ENCODE results near the gene SLC39A7. TPM values are rescaled to one million over a fixed set of nuclear protein-coding genes. Genes with fewer than 3 reads are reported as not detected.

SLC39A7 gene
- total RNA-seq, 1 donor from 2014 or later: 147 TPM

DNA sequence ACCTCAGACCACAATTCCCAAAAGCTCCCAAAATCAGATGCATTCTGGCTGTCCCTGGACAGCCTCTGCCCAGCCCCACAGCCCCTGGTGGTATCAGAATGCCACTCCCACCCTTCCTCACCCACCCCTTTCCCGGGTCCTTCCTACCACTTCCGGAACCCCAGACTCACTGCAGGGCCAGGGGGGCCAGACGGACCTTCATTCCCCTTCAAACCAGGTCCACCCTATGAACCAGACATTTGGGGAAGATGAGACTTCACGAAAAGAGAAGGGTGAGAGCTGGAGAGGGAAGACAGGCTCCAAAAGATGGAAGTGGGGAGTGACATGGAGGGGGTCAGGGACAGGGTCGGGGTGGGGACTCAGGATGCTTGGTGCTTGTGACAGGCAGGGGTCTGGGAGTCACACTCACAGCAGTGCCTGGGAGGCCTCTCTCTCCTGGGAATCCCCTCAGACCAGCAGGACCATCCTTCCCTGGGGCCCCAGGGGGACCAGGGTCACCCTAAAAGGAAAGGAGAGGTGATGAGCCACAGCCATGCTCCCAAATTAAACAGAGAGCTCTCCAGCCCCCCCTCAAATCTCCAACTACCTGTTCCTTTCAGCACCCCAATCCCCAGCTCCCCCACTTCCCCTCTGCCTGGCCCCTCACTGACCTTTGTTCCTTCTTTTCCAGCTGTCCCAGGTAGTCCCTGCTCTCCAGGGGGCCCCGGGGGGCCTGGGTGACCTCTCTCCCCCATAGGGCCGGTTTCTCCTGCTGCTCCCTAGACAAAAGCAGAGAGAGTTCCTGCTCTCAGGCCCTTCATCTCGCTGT lies 28.6 kb upstream of the SLC39A7 start:
- Mint-ChIP-seq H3K27me3 (peaks cover 4% of the 10 kb centered on the region), H3K4me1 (ENCODE audit: unreplicated experiment) (no peaks in the 10 kb centered on the region), H3K27ac (no peak overlapping the region), H3K9me3 (no peaks in the 10 kb centered on the region), H3K36me3 (no peaks in the 10 kb centered on the region), H3K4me3 (no peak overlapping the region)
- TF ChIP-seq, protein P1, sequence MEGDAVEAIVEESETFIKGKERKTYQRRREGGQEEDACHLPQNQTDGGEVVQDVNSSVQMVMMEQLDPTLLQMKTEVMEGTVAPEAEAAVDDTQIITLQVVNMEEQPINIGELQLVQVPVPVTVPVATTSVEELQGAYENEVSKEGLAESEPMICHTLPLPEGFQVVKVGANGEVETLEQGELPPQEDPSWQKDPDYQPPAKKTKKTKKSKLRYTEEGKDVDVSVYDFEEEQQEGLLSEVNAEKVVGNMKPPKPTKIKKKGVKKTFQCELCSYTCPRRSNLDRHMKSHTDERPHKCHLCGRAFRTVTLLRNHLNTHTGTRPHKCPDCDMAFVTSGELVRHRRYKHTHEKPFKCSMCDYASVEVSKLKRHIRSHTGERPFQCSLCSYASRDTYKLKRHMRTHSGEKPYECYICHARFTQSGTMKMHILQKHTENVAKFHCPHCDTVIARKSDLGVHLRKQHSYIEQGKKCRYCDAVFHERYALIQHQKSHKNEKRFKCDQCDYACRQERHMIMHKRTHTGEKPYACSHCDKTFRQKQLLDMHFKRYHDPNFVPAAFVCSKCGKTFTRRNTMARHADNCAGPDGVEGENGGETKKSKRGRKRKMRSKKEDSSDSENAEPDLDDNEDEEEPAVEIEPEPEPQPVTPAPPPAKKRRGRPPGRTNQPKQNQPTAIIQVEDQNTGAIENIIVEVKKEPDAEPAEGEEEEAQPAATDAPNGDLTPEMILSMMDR (conservative IDR thresholded peaks at IDR 0.05): no peak
- DNase-seq (ENCODE audit: extremely low spot score, unreplicated experiment): no peak

DNA sequence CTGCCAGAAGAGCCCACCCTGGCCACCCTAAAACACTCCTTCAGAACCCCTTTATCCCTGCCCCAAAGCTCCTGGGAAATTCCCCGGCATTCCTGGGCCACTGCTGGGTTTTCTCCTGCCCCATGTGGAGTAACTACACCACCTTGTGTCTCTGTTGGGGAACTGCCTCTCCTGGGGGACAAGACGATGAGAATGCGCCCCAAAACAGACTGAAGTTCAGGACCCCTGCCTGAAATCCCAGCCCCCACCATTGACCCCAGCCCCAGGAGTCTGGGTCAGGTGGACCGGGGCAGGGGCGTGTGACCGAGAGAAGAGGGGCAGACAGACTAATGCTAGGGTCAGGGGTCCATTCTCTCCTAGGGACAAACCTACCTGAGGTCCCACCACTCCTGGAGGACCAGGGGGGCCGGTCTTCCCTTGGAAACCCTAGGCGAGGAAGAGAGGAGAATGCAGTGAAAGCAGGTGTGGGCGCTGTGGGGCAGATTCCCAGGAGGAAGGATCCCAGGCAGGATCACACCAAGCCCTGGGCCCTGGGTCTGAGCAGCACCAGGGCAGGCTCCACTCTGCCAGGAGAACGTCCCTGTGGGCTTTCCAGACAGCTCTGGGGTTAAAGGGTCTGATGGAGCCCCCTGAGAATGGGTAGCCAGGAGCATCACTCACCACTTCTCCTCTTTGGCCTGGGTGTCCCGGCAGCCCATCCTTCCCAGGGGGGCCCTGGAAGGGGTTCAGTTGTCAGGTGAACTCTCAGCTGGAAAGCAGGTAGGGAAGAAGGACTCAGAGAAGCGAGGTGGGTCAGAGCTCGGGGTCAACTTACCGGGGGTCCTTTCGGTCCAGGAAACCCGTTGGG lies 27.8 kb upstream of the SLC39A7 start:
- DNase-seq (ENCODE audit: extremely low spot score, unreplicated experiment): no peak
- H3K27ac Mint-ChIP-seq: no peak overlapping the region

DNA sequence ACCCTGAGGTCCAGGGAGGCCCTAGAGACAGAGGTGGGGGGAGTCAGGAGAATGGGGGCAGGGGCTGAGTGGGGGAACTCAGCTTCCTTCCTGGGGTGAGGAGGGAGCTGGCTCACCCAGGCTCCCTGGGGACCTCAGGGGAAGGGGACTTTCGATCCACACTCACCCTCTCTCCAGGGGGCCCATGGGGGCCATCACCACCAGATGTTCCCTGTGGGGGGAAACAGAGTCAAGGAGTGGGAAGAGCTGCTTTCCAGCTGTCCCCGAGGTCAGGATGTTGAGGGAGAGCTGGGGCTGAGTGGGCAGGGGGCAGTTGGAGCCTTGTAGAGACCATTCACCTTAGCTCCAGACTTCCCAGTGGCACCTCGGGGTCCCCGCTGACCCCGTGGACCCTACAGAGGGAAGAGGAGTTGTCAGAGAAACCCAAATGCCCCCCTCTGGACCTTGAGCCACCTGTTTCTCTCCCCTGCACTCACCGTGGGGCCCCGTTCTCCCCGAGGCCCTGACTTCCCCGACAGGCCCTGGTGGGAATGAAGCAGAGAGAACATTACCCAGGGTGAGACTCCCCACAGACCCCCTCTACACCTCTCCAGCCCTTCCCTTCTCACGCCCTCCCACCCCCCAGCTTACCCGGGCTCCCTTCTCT lies 27.0 kb upstream of the SLC39A7 start:
- H3K27ac Mint-ChIP-seq: no peak overlapping the region
- TF ChIP-seq, protein P1 (conservative IDR thresholded peaks at IDR 0.05): no peak
- H3K4me1 Mint-ChIP-seq (ENCODE audit: unreplicated experiment): peaks cover 10% of the 10 kb centered on the region
- no peak for DNase-seq (ENCODE audit: extremely low spot score, unreplicated experiment)
- H3K27me3 Mint-ChIP-seq: peaks cover 8% of the 10 kb centered on the region
- no peaks in the 10 kb centered on the region for H3K36me3 Mint-ChIP-seq
- no peaks in the 10 kb centered on the region for H3K9me3 Mint-ChIP-seq
- H3K4me3 Mint-ChIP-seq: no peak overlapping the region

More for the DNA sequence above, 27.8 kb upstream of the SLC39A7 start:
- Mint-ChIP-seq H3K9me3 (no peaks in the 10 kb centered on the region), H3K36me3 (no peaks in the 10 kb centered on the region), H3K4me1 (ENCODE audit: unreplicated experiment) (peaks cover 3% of the 10 kb centered on the region), H3K27me3 (peaks cover 4% of the 10 kb centered on the region), H3K4me3 (no peak overlapping the region)
- TF ChIP-seq, protein P1 (conservative IDR thresholded peaks at IDR 0.05): peak; percentile 52

DNA sequence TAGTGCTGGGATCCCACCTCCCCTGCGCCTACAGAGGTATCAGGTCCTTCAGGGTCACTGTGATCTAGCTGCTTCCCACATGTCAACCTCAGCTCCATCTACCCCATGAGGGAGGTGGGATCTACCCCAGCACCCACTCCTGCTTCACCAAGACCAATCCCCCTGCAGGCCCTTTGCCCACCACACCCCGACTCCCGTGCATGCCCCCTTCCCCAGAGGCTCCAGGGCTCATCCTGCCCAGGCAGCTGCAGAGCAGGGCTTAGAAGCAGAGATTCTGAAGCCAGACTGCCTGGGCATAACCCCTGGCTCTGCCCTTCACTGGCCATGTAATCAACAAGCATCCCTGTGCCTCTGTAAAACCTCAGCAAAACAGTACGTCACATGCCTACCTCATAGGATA lies 25.9 kb upstream of the SLC39A7 start:
- no peak overlapping the region for H3K4me3 Mint-ChIP-seq
- DNase-seq (ENCODE audit: extremely low spot score, unreplicated experiment): no peak
- peaks cover 10% of the 10 kb centered on the region for H3K4me1 Mint-ChIP-seq (ENCODE audit: unreplicated experiment)
- peaks cover 8% of the 10 kb centered on the region for H3K27me3 Mint-ChIP-seq
- H3K27ac Mint-ChIP-seq: no peak overlapping the region
- H3K9me3 Mint-ChIP-seq: no peaks in the 10 kb centered on the region
- no peaks in the 10 kb centered on the region for H3K36me3 Mint-ChIP-seq
- TF ChIP-seq, protein P1 (conservative IDR thresholded peaks at IDR 0.05): no peak

DNA sequence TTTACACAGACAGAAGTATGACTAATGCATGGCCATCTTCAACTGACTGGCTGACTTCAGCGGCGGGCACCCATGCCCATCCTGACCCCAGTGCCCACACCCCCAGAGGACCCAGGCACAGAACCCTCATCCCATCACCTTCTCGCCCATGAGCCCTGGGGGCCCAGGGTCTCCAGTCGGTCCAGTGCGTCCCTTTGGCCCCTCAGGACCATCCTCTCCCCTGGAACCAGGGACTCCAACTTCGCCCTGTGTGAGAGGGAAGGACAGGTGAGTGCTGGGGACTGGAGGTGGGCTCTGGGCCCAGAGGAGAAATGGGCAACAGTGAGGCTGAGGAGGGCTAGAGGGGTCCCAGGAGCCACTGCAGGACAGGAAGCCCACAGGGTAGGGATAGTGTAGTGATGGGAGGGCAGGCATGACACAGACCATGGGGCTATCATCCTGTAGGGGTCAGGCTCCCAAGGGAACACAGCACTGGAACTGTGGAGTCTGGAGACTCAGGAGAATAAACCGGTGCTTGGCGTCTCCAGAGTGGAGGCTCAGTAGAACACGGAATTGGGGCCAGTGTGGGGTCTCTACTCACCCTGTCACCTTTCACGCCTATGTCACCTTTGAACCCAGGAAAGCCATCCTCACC lies 25.1 kb upstream of the SLC39A7 start:
- Mint-ChIP-seq H3K4me3 (no peak overlapping the region), H3K36me3 (no peaks in the 10 kb centered on the region), H3K27me3 (peaks cover 8% of the 10 kb centered on the region), H3K27ac (no peak overlapping the region), H3K9me3 (no peaks in the 10 kb centered on the region), H3K4me1 (ENCODE audit: unreplicated experiment) (peaks cover 10% of the 10 kb centered on the region)
- DNase-seq (ENCODE audit: extremely low spot score, unreplicated experiment): no peak
- TF ChIP-seq, protein P1 (conservative IDR thresholded peaks at IDR 0.05): no peak
